K562 (cell line): ENCODE data around the gene TPRX2. TPM values are rescaled to one million over a fixed set of nuclear protein-coding genes. Genes with fewer than 3 reads are reported as not detected.

Source experiments
- ATAC-seq: fragments of 200-7000 bp; cut with Tn5 transposase; 3 replicates; pipeline ENCODE4 v1.9.1; 2020; ENCODE audit warnings: moderate library complexity
- BruUV-seq: library from RNA; stranded (reverse); fragments of 400-500 nt; replicated peaks from 2 replicates; lab custom pipeline; 2021; lab: Mats Ljungman, UMichigan
- CTCF ChIA-PET: fragments of 300-600 bp; formaldehyde crosslinking; extraction: SDS; loops from one replicate; lab custom pipeline; 2021; ENCODE audit warnings: low intra/inter-chr PET ratio; lab: Yijun Ruan, JAX
- POLR2A ChIA-PET: fragments of 300-600, 350-650 bp; sonication (Branson Sonifier 250); formaldehyde crosslinking; extraction: SDS; loops from one replicate; lab custom pipeline; 2021; ENCODE audit warnings: antibody characterized with exemption, inconsistent platforms; lab: Yijun Ruan, JAX
- DNase-seq, 4 experiments: peaks; one replicate each; pipeline versions ENCODE4 v3.0.0 to v3.0.0-alpha.2; 2011 to 2018; ENCODE audit warnings: low spot score in 3 of 4, mixed read lengths in 3 of 4; ENCODE audit errors: extremely low read depth in 1 of 4
- FAIRE-seq: peaks from 2 replicates; lab custom pipeline; 2011; peaks lifted over from hg19 to GRCh38; lab: Jason Lieb, UNC
- H2AFZ ChIP-seq: 2 replicates; pipeline ENCODE4 v1.6.0; 2011; ENCODE audit warnings: low read depth, low read length, control low read depth, inconsistent platforms
- H3K27ac ChIP-seq: fragments of 200-600 bp; 3 replicates; pipeline ENCODE4 v1.8.0; 2011; ENCODE audit warnings: low read depth, mild to moderate bottlenecking, control low read depth, inconsistent platforms, low read length, moderate library complexity, mixed read lengths; ENCODE audit errors: extremely low read depth
- H3K27me3 ChIP-seq, 2 experiments: fragments of 300-600 bp in 1 of 2; 2 replicates in 1 of 2; 3 replicates in 1 of 2; pipeline versions ENCODE4 v1.6.0 to v1.8.0; 2011; ENCODE audit warnings: inconsistent platforms in 2 of 2, low read length in 2 of 2, mild to moderate bottlenecking in 1 of 2, mixed read lengths in 1 of 2, moderate library complexity in 1 of 2; ENCODE audit not compliant: control insufficient read depth in 2 of 2, insufficient read depth in 2 of 2
- H3K36me3 ChIP-seq: fragments of 300-600 bp; 3 replicates; pipeline ENCODE4 v1.8.0; 2011; ENCODE audit warnings: mild to moderate bottlenecking, low read length, inconsistent platforms; ENCODE audit not compliant: control insufficient read depth, insufficient read depth
- H3K4me1 ChIP-seq, 2 experiments: fragments of 200-600 bp in 1 of 2; replicated peaks in 1 of 2; 2 replicates in 1 of 2; 3 replicates in 1 of 2; pipeline versions ENCODE4 v1.5.1 to v1.8.0; 2011; ENCODE audit warnings: inconsistent platforms in 2 of 2, low read length in 2 of 2, mild to moderate bottlenecking in 1 of 2, mixed read lengths in 1 of 2, moderate library complexity in 1 of 2; ENCODE audit not compliant: control insufficient read depth in 2 of 2, insufficient read depth in 2 of 2
- H3K4me2 ChIP-seq: 2 replicates; pipeline ENCODE4 v1.6.1; 2011; ENCODE audit warnings: low read length, control low read depth, inconsistent platforms, mixed read lengths; ENCODE audit not compliant: insufficient read depth
- H3K4me3 ChIP-seq: fragments of 200-600 bp; sonication (generic), shearing (Covaris generic); 2 replicates; pipeline ENCODE4 v1.5.1; 2016; ENCODE audit warnings: control low read depth, inconsistent platforms
- H3K79me2 ChIP-seq: fragments of 200-600 bp; 3 replicates; pipeline ENCODE4 v1.8.0; 2011; ENCODE audit warnings: low read length, inconsistent platforms; ENCODE audit not compliant: control insufficient read depth, insufficient read depth
- H3K9ac ChIP-seq, 2 experiments: 2 replicates each; pipeline versions ENCODE4 v1.6.0 to v1.6.1; 2011; ENCODE audit warnings: low read depth in 2 of 2, low read length in 2 of 2, control low read depth in 1 of 2, inconsistent platforms in 1 of 2, mild to moderate bottlenecking in 1 of 2, mixed read lengths in 1 of 2; ENCODE audit not compliant: insufficient read depth in 1 of 2
- H3K9me1 ChIP-seq: one replicate; pipeline ENCODE4 v1.6.0; 2011; ENCODE audit warnings: inconsistent platforms, mild to moderate bottlenecking, low read length, moderate library complexity; ENCODE audit not compliant: control insufficient read depth, insufficient read depth
- H3K9me3 ChIP-seq: replicated peaks from 2 replicates; pipeline ENCODE4 v1.5.1; 2011; ENCODE audit warnings: low read depth, low read length, inconsistent platforms; ENCODE audit not compliant: control insufficient read depth, insufficient read depth
- H4K20me1 ChIP-seq: replicated peaks from 2 replicates; pipeline ENCODE4 v1.6.1; 2011; ENCODE audit warnings: low read length, inconsistent platforms, mixed read lengths; ENCODE audit not compliant: control insufficient read depth, insufficient read depth
- ATF1 ChIP-seq, 2 experiments: fragments of 450-650 bp in 1 of 2; IDR thresholded peaks; 2 replicates each; pipeline ENCODE4 v1.6.1; 2016; ENCODE audit warnings: missing compliant biosample characterization in 1 of 2, missing genetic modification characterization in 1 of 2
- CEBPG ChIP-seq, 3 experiments: fragments of 200-800 bp in 1 of 3; sonication (Bioruptor generic) in 1 of 3; sonication (generic) in 1 of 3; formaldehyde crosslinking in 1 of 3; IDR thresholded peaks in 2 of 3; conservative IDR thresholded peaks in 1 of 3; 2 replicates each; pipeline versions ENCODE4 v1.6.1 to v1.8.0; 2016 to 2022; ENCODE audit warnings: missing compliant biosample characterization in 2 of 3, missing genetic modification characterization in 2 of 3, mild to moderate bottlenecking in 1 of 3, missing genetic modification reagents in 1 of 3
- CHD4 ChIP-seq: fragments of 200-600 bp; sonication (generic); IDR thresholded peaks from 3 replicates; pipeline ENCODE4 v1.6.1; 2012; ENCODE audit warnings: low read depth, mild to moderate bottlenecking, mixed read lengths, low read length, inconsistent platforms; ENCODE audit not compliant: insufficient read depth, insufficient replicate concordance, poor library complexity, severe bottlenecking
- CTCF ChIP-seq, 3 experiments: IDR thresholded peaks in 2 of 3; conservative IDR thresholded peaks in 1 of 3; 2 replicates each; pipeline ENCODE4 v1.5.1; 2011 to 2012; ENCODE audit warnings: low read length in 3 of 3, mild to moderate bottlenecking in 3 of 3, control low read depth in 2 of 3, improper control_type of control experiment in 1 of 3, inconsistent platforms in 1 of 3, low read depth in 1 of 3, mixed read lengths in 1 of 3, moderate library complexity in 1 of 3; ENCODE audit not compliant: insufficient read depth in 2 of 3
- ELF1 ChIP-seq: fragments of 200-800 bp; sonication (Bioruptor generic); IDR thresholded peaks from 2 replicates; pipeline ENCODE4 v1.6.1; 2016; ENCODE audit warnings: missing genetic modification characterization, missing compliant biosample characterization
- GABPA ChIP-seq: fragments of 200-800 bp; sonication (Bioruptor generic); conservative IDR thresholded peaks from 2 replicates; pipeline ENCODE4 v1.6.1; 2016; ENCODE audit warnings: low read depth, missing genetic modification characterization, missing compliant biosample characterization
- GTF3C2 ChIP-seq: IDR thresholded peaks from 3 replicates; pipeline ENCODE4 v1.6.1; 2011; ENCODE audit warnings: borderline replicate concordance, mild to moderate bottlenecking, moderate library complexity; ENCODE audit not compliant: insufficient read length; ENCODE audit errors: extremely low read depth
- JUND ChIP-seq, 2 experiments: IDR thresholded peaks; 2 replicates in 1 of 2; 3 replicates in 1 of 2; pipeline ENCODE4 v1.6.1; 2011; ENCODE audit warnings: borderline replicate concordance in 2 of 2, low read depth in 2 of 2, low read length in 2 of 2, improper control_type of control experiment in 1 of 2, missing biosample characterization in 1 of 2, missing genetic modification characterization in 1 of 2, missing genetic modification reagents in 1 of 2
- POLR2AphosphoS2 ChIP-seq: IDR thresholded peaks from 2 replicates; pipeline ENCODE4 v1.6.1; 2012; ENCODE audit warnings: low read length, improper control_type of control experiment
- SLC30A9 ChIP-seq: fragments of 250-450 bp; sonication (Bioruptor Pico); IDR thresholded peaks from 2 replicates; pipeline ENCODE4 v1.8.0; 2022; ENCODE audit warnings: mild to moderate bottlenecking, moderate library complexity
- XRCC5 ChIP-seq: fragments of 200-400 bp; formaldehyde crosslinking; IDR thresholded peaks from 2 replicates; pipeline ENCODE4 v1.6.1; 2017; ENCODE audit warnings: low read depth, mild to moderate bottlenecking, low read length
- ZNF584 ChIP-seq: fragments of 200-800 bp; sonication (Bioruptor generic); IDR thresholded peaks from 2 replicates; pipeline ENCODE4 v1.6.1; 2016; ENCODE audit warnings: low read depth, mild to moderate bottlenecking, missing genetic modification characterization, missing compliant biosample characterization
- ZNF589 ChIP-seq: fragments of 200-800 bp; sonication (Bioruptor generic); IDR thresholded peaks from 2 replicates; pipeline ENCODE4 v1.6.1; 2016; ENCODE audit warnings: low read depth, missing genetic modification characterization, missing compliant biosample characterization
- WGBS: fragments of 100-300 bp; shearing (Covaris generic); methylation state at CpG from one replicate; pipeline ENCODE4 v1.1.6; 2016; ENCODE audit warnings: low coverage, mixed read lengths; ENCODE audit not compliant: insufficient coverage; ENCODE audit errors: missing lambda C conversion rate; 5-methylcytosine and 5-hydroxymethylcytosine counted together
- in situ Hi-C: fragments of 300-500 bp; cut with MboI; formaldehyde crosslinking; loops from 4 replicates; pipeline ENCODE4 v1.15.0; 2018; ENCODE audit warnings: inconsistent platforms, mixed read lengths
- intact Hi-C: fragments of 100-400 bp; cut with micrococcal nuclease; formaldehyde crosslinking; loops from 2 replicates; pipeline ENCODE4 v1.14.2; 2022
- polyA plus RNA-seq, 8 experiments: library from polyadenylated mRNA; depleted of rRNA in 4 of 8; stranded (reverse) in 5 of 8; unstranded in 3 of 8; fragments of >200 nt; fragmentation: Nextera tagmentation in 2 of 8; fragmentation: Illumina TruSeq in 1 of 8; extraction: Ambion mirVana in 2 of 8; extraction: Trizol in 1 of 8; gene quantifications; 2 replicates each; pipeline versions ENCODE4 v1.2.1 to v1.2.3, GENCODE V29; 2011 to 2014; ENCODE audit warnings: inconsistent platforms in 1 of 8, missing spikeins in 1 of 8
- total RNA-seq, 7 experiments: library from RNA; depleted of rRNA in 6 of 7; stranded (reverse); fragments of >200 nt in 6 of 7; fragmentation: Illumina TruSeq in 2 of 7; extraction: Trizol in 2 of 7; gene quantifications; 2 replicates each; pipeline versions ENCODE4 v1.2.1 to v1.2.3, GENCODE V29; 2011 to 2021; ENCODE audit warnings: low replicate concordance in 1 of 7

The TPRX2 gene
- total and polyA plus RNA-seq, 9 of the 15 experiments (the other 6 are each of a cell fraction or from before 2014, with no cell fraction given) = not detected

GRCh38 chr19:47848823-47849473 lies 10.1 kb upstream of the TPRX2 start:
- ChIA-PET POLR2A (interaction anchor here (0.6 to 2.4 kb wide), 2 partner anchors 23 to 152 kb away, joined by 3 to 6 read pairs; no protein-coding TSS in a partner anchor), CTCF (interaction anchor here (1.5 kb wide), 1 partner anchor 35 kb away, joined by 4 read pairs; no protein-coding TSS in a partner anchor)
- H3K27ac ChIP-seq = no peak overlapping the region
- FAIRE-seq (peak; percentile 40), ATAC-seq (peak; percentile 76), DNase-seq (peak; percentile 62 to 74 (median 68))
- H3K27me3 ChIP-seq = peaks cover 2 to 4% of the 10 kb centered on the region in 2 experiments; a peak in 2 of 5 replicates
- no peaks in the 10 kb centered on the region for H3K9me3 ChIP-seq
- no peaks in the 10 kb centered on the region for H4K20me1 ChIP-seq
- peak overlapping the region; percentile 6 to 39; a peak in 2 of 4 replicates for H3K9ac ChIP-seq
- in situ Hi-C loops = no loop called here
- peaks cover 0 to 2% of the 10 kb centered on the region in 2 experiments; a peak in 1 of 5 replicates for H3K4me1 ChIP-seq
- no peaks in the 10 kb centered on the region for H3K36me3 ChIP-seq
- no peaks in the 10 kb centered on the region for H3K79me2 ChIP-seq
- peak overlapping the region; percentile 78 for H3K4me2 ChIP-seq
- no TSS peak for BruUV-seq
- intact Hi-C loops = no loop called here
- peak overlapping the region; percentile 26 for H3K4me3 ChIP-seq
- peak overlapping the region; percentile 87 for H2AFZ ChIP-seq
- peaks cover 2% of the 10 kb centered on the region for H3K9me1 ChIP-seq
- 1% methylated on average over 21 of the region's 22 CpGs for WGBS
- TF ChIP-seq POLR2AphosphoS2 (no peak), CEBPG (CRISPR knock-in tag; IDR thresholded peaks at IDR 0.05) (no peak), CEBPG (tag; conservative IDR thresholded peaks at IDR 0.05 in 1 of 2, IDR thresholded peaks at IDR 0.05 in 1 of 2) (peak in 1 of 2 experiments; percentile 60; a peak in 1 of 4 replicates), CTCF (IDR thresholded peaks at IDR 0.05 in 2 of 3, conservative IDR thresholded peaks at IDR 0.05 in 1 of 3; ENCODE audit: insufficient read depth in 2 of 3, low read depth in 1 of 3, low read length in 3 of 3) (peak; percentile 70 to 81 (median 75)), SLC30A9 (CRISPR knock-in tag) (no peak), CHD4 (peak; percentile 66), XRCC5 (0 out of 2 replicates have a peak, but pooled peaks have one; percentile 12), ELF1 (tag) (peak; percentile 57; the same call in 1 of the 2 replicates), ZNF589 (CRISPR knock-in tag) (no peak), JUND (IDR thresholded peaks at IDR 0.05; ENCODE audit: borderline replicate concordance, low read depth, low read length) (peak; percentile 1; the same call in 1 of the 2 replicates), JUND (tag; IDR thresholded peaks at IDR 0.05; ENCODE audit: borderline replicate concordance, low read depth, low read length) (no peak), GABPA (tag) (peak; percentile 63), ZNF584 (no peak), ATF1 (CRISPR knock-in tag; IDR thresholded peaks at IDR 0.05) (no peak), ATF1 (tag; IDR thresholded peaks at IDR 0.05) (no peak), GTF3C2 (peak; percentile 58)
